GM12878 (cell line): ENCODE measurements around the gene BHLHA9. TPM values are rescaled to one million over a fixed set of nuclear protein-coding genes. Genes with fewer than 3 reads are reported as not detected.

Experiments
- ATAC-seq: fragments of 200-7000 bp; cut with Tn5 transposase; 3 replicates; pipeline ENCODE4 v1.9.1; 2020; ENCODE audit warnings: mild to moderate bottlenecking, moderate library complexity
- BruUV-seq: library from RNA; stranded (reverse); fragments of 400-500 nt; replicated peaks from 2 replicates; lab custom pipeline; 2021; lab: Mats Ljungman, UMichigan
- CTCF ChIA-PET: fragments of 300-600 bp; sonication (Branson Sonifier 250); formaldehyde crosslinking; extraction: SDS; loops from one replicate; lab custom pipeline; 2021; ENCODE audit warnings: inconsistent platforms; lab: Yijun Ruan, JAX
- POLR2A ChIA-PET: fragments of 350-600 bp; formaldehyde crosslinking; extraction: SDS; loops from one replicate; lab custom pipeline; 2021; ENCODE audit warnings: inconsistent platforms; lab: Charles Lee
- RAD21 ChIA-PET: fragments of 300-600 bp; sonication (Branson Sonifier 250); formaldehyde crosslinking; loops from one replicate; lab custom pipeline; 2023; ENCODE audit warnings: antibody characterized with exemption; ENCODE audit not compliant: unreplicated experiment; lab: Charles Lee
- SMC1A ChIA-PET: fragments of 300-600 bp; sonication (Branson Sonifier 250); formaldehyde crosslinking; loops from one replicate; lab custom pipeline; 2023; ENCODE audit not compliant: unreplicated experiment, uncharacterized antibody; lab: Charles Lee
- DNase-seq: peaks from one replicate; pipeline ENCODE4 v3.0.0-alpha.2; 2011; ENCODE audit warnings: low read depth, low spot score
- FAIRE-seq: peaks from 3 replicates; lab custom pipeline; 2011; peaks lifted over from hg19 to GRCh38; lab: Jason Lieb, UNC
- H2AFZ ChIP-seq: 2 replicates; pipeline ENCODE4 v1.6.0; 2011; ENCODE audit warnings: low read depth, low read length, control low read depth; ENCODE audit not compliant: control insufficient read depth
- H3K27ac ChIP-seq: 2 replicates; pipeline ENCODE4 v1.5.1; 2011; ENCODE audit warnings: control low read depth; ENCODE audit not compliant: control insufficient read depth, insufficient read depth
- H3K27me3 ChIP-seq, 2 experiments: replicated peaks in 1 of 2; 2 replicates each; pipeline versions ENCODE4 v1.6.0 to v1.6.1; 2011; ENCODE audit warnings: low read length in 1 of 2; ENCODE audit not compliant: control insufficient read depth in 2 of 2, insufficient read depth in 2 of 2
- H3K36me3 ChIP-seq, 2 experiments: 2 replicates each; pipeline ENCODE4 v1.5.1; 2011; ENCODE audit warnings: low read length in 1 of 2; ENCODE audit not compliant: control insufficient read depth in 2 of 2, insufficient read depth in 2 of 2
- H3K4me1 ChIP-seq: 2 replicates; pipeline ENCODE4 v1.6.1; 2011; ENCODE audit warnings: mild to moderate bottlenecking, low read length, moderate library complexity, mixed read lengths; ENCODE audit not compliant: control insufficient read depth, insufficient read depth
- H3K4me2 ChIP-seq: 2 replicates; pipeline ENCODE4 v1.6.0; 2011; ENCODE audit warnings: control low read depth; ENCODE audit not compliant: control insufficient read depth, insufficient read depth
- H3K4me3 ChIP-seq: fragments of 200-600 bp; sonication (generic); 2 replicates; pipeline ENCODE4 v1.5.1; 2016
- H3K79me2 ChIP-seq: 2 replicates; pipeline ENCODE4 v1.6.0; 2011; ENCODE audit warnings: low read length; ENCODE audit not compliant: control insufficient read depth, insufficient read depth
- H3K9ac ChIP-seq: 2 replicates; pipeline ENCODE4 v1.8.0; 2011; ENCODE audit warnings: low read length, control low read depth, mixed read lengths; ENCODE audit not compliant: control insufficient read depth, insufficient read depth
- H3K9me3 ChIP-seq: replicated peaks from 3 replicates; pipeline ENCODE4 v1.5.1; 2011; ENCODE audit warnings: mild to moderate bottlenecking, low read length; ENCODE audit not compliant: control insufficient read depth, insufficient read depth
- H4K20me1 ChIP-seq: 2 replicates; pipeline ENCODE4 v1.6.0; 2011; ENCODE audit not compliant: control insufficient read depth, insufficient read depth
- MYB ChIP-seq: fragments of 150-350 bp; IDR thresholded peaks from 2 replicates; pipeline ENCODE4 v1.6.1; 2014; ENCODE audit warnings: mild to moderate bottlenecking, low read depth, low read length, borderline replicate concordance
- SUPT20H ChIP-seq: IDR thresholded peaks from 2 replicates; pipeline ENCODE4 v1.6.1; 2011; ENCODE audit warnings: low read depth, mild to moderate bottlenecking, low read length, moderate library complexity, borderline replicate concordance; ENCODE audit not compliant: control insufficient read depth
- WGBS: methylation state at CpG from one replicate; pipeline ENCODE4 v1.1.6; 2016; ENCODE audit warnings: low lambda C conversion rate; ENCODE audit not compliant: insufficient replicate concordance, insufficient coverage; ENCODE audit errors: missing lambda C conversion rate; 5-methylcytosine and 5-hydroxymethylcytosine counted together
- in situ Hi-C: fragments of 300-500 bp; cut with MboI; formaldehyde crosslinking; loops from 9 replicates; pipeline ENCODE4 v1.14.3; 2018; ENCODE audit warnings: mixed read lengths
- intact Hi-C: fragments of 100-400 bp; cut with micrococcal nuclease; formaldehyde crosslinking; loops from one replicate; pipeline ENCODE4 v1.14.2; 2022; ENCODE audit not compliant: unreplicated experiment
- polyA plus RNA-seq, 11 experiments: library from polyadenylated mRNA; depleted of rRNA in 4 of 11; unstranded in 6 of 11; stranded (reverse) in 5 of 11; fragments of >200 nt; fragmentation: Nextera tagmentation in 4 of 11; fragmentation: Illumina TruSeq in 1 of 11; extraction: Ambion mirVana in 4 of 11; extraction: Trizol in 1 of 11; gene quantifications; 1 replicate in 1 of 11; 2 replicates in 10 of 11; pipeline versions ENCODE4 v1.2.1 to v1.2.3, GENCODE V29; 2011 to 2016; ENCODE audit warnings: inconsistent platforms in 2 of 11, missing spikeins in 2 of 11, low read depth in 1 of 11
- total RNA-seq, 4 experiments: library from RNA; depleted of rRNA in 3 of 4; stranded (reverse); fragments of >200 nt in 3 of 4; fragmentation: Illumina TruSeq in 1 of 4; extraction: Trizol in 1 of 4; gene quantifications; 2 replicates each; pipeline versions ENCODE4 v1.2.1 to v1.2.3, GENCODE V29; 2013 to 2021
- TF ChIP-seq, protein P1 (sequence below): fragments of 150-350 bp; IDR thresholded peaks from 2 replicates; pipeline ENCODE4 v1.6.1; 2016; ENCODE audit warnings: low read depth, low read length
- TF ChIP-seq, protein P2 (sequence below): fragments of 150-350 bp; IDR thresholded peaks from 2 replicates; pipeline ENCODE4 v1.6.1; 2014; ENCODE audit warnings: mild to moderate bottlenecking, low read depth, low read length

Gene BHLHA9
- total and polyA plus RNA-seq, 10 of the 15 experiments (the other 5 are each of a cell fraction or from before 2014, with no cell fraction given) = not detected

DNA sequence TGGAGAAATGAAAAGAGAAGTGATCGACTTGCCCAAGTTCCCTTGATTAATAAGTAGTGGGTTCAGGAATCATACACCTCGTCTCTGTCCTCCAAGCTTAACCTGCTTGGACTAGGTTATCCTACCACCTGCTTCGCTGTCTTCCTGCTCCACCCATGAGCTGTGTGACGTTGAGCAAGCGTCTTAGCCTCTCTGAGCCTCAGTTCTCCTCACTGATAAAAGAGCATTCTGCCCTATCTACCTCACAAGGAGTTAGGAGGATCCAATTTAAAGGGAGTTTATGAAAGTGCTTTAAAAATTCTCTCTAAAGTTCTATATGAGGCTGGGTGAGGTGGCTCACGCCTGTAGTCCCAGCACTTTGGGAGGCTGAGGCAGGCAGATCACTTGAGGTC lies 9.5 kb upstream of the BHLHA9 start:
- DNase-seq = no peak
- FAIRE-seq = no peak
- H3K9ac ChIP-seq = no peak overlapping the region
- CTCF ChIA-PET = interaction anchor here (2.2 kb wide), 1 partner anchor 71 kb away, joined by 13 read pairs; no protein-coding TSS in a partner anchor
- in situ Hi-C loops (no loop called here), intact Hi-C loops (no loop called here)
- TF ChIP-seq, protein P1, sequence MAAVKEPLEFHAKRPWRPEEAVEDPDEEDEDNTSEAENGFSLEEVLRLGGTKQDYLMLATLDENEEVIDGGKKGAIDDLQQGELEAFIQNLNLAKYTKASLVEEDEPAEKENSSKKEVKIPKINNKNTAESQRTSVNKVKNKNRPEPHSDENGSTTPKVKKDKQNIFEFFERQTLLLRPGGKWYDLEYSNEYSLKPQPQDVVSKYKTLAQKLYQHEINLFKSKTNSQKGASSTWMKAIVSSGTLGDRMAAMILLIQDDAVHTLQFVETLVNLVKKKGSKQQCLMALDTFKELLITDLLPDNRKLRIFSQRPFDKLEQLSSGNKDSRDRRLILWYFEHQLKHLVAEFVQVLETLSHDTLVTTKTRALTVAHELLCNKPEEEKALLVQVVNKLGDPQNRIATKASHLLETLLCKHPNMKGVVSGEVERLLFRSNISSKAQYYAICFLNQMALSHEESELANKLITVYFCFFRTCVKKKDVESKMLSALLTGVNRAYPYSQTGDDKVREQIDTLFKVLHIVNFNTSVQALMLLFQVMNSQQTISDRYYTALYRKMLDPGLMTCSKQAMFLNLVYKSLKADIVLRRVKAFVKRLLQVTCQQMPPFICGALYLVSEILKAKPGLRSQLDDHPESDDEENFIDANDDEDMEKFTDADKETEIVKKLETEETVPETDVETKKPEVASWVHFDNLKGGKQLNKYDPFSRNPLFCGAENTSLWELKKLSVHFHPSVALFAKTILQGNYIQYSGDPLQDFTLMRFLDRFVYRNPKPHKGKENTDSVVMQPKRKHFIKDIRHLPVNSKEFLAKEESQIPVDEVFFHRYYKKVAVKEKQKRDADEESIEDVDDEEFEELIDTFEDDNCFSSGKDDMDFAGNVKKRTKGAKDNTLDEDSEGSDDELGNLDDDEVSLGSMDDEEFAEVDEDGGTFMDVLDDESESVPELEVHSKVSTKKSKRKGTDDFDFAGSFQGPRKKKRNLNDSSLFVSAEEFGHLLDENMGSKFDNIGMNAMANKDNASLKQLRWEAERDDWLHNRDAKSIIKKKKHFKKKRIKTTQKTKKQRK = no peak
- TF ChIP-seq SUPT20H = no peak
- TF ChIP-seq, protein P2, sequence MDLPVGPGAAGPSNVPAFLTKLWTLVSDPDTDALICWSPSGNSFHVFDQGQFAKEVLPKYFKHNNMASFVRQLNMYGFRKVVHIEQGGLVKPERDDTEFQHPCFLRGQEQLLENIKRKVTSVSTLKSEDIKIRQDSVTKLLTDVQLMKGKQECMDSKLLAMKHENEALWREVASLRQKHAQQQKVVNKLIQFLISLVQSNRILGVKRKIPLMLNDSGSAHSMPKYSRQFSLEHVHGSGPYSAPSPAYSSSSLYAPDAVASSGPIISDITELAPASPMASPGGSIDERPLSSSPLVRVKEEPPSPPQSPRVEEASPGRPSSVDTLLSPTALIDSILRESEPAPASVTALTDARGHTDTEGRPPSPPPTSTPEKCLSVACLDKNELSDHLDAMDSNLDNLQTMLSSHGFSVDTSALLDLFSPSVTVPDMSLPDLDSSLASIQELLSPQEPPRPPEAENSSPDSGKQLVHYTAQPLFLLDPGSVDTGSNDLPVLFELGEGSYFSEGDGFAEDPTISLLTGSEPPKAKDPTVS = no peak
- TF ChIP-seq MYB = no peak
- no peaks in the 10 kb centered on the region for H4K20me1 ChIP-seq
- RAD21 ChIA-PET = interaction anchor here (1.1 to 1.9 kb wide), 4 partner anchors 72 to 367 kb away, joined by 3 to 7 read pairs (median 4); partner anchors contain the start of gene INPP5K
- no peaks in the 10 kb centered on the region for H3K79me2 ChIP-seq
- ATAC-seq = no peak
- H3K4me3 ChIP-seq = no peak overlapping the region
- H3K27me3 ChIP-seq = peaks cover 2 to 4% of the 10 kb centered on the region in 2 experiments
- H3K27ac ChIP-seq = no peak overlapping the region
- no peak overlapping the region for H2AFZ ChIP-seq
- SMC1A ChIA-PET = interaction anchor here (1.2 kb wide), 1 partner anchor 96 kb away, joined by 3 read pairs; no protein-coding TSS in a partner anchor
- POLR2A ChIA-PET = no interaction called here
- H3K9me3 ChIP-seq = peaks cover 2% of the 10 kb centered on the region; the same call in 1 of the 3 replicates
- peaks cover 5% of the 10 kb centered on the region for H3K4me1 ChIP-seq
- WGBS = 72% methylated on average over 6 of the region's 6 CpGs
- no peaks in the 10 kb centered on the region for H3K36me3 ChIP-seq
- no TSS peak for BruUV-seq
- H3K4me2 ChIP-seq = no peak overlapping the region
